Right lobe of liver (tissue), 4 donors: ENCODE measurements around the gene SLC35B2.

Experiments
- POLR2A ChIP-seq: fragments of 450-650 bp; IDR thresholded peaks from one replicate; pipeline ENCODE4 v1.6.1; 2017; ENCODE audit warnings: antibody characterized with exemption, mild to moderate bottlenecking
- TF ChIP-seq, protein P1 (sequence below), 4 donors: fragments of 200-600 bp in 3 of 4; fragments of 450-650 bp in 1 of 4; IDR thresholded peaks; one replicate each; pipeline versions ENCODE4 v1.5.1 to v1.8.0; 2016 to 2022; ENCODE audit warnings: antibody characterized with exemption in 4 of 4, mild to moderate bottlenecking in 2 of 4
- donor health status: DM: no; HTN: no; CAD: no.
- donor health status: DM: no; HTN: no; CAD: no.
- donor health status: DM: no; HTN: yes; CAD: no.

DNA sequence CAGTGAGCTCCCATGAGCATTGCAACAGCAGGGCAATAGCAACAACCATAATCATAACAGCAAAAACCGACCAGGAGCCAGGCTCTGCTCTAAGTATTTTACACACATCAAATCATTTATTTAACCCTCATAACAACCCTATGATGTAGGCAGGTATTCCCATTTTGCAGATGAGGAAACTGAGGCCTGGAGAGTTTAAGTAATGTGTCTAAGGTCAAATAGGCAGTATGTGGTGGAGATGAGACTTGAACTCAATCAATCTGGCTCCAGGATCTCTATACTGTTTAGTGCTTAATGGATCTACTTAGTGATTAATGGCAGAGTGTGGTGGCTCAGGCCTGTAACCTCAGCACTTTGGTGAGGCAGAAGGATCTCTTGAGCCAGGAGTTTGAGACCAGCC, 16.3 kb upstream of the SLC35B2 start:
- TF ChIP-seq, protein P1, sequence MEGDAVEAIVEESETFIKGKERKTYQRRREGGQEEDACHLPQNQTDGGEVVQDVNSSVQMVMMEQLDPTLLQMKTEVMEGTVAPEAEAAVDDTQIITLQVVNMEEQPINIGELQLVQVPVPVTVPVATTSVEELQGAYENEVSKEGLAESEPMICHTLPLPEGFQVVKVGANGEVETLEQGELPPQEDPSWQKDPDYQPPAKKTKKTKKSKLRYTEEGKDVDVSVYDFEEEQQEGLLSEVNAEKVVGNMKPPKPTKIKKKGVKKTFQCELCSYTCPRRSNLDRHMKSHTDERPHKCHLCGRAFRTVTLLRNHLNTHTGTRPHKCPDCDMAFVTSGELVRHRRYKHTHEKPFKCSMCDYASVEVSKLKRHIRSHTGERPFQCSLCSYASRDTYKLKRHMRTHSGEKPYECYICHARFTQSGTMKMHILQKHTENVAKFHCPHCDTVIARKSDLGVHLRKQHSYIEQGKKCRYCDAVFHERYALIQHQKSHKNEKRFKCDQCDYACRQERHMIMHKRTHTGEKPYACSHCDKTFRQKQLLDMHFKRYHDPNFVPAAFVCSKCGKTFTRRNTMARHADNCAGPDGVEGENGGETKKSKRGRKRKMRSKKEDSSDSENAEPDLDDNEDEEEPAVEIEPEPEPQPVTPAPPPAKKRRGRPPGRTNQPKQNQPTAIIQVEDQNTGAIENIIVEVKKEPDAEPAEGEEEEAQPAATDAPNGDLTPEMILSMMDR (IDR thresholded peaks at IDR 0.05) = no peak
- TF ChIP-seq POLR2A = no peak
